ENCODE data around the gene GPC5. TPM values are rescaled to one million over a fixed set of nuclear protein-coding genes. Genes with fewer than 3 reads are reported as not detected.

The GPC5 gene
- total RNA-seq, 4 donors from 2014 or later = 0.47 TPM; not detected in 3

DNA sequence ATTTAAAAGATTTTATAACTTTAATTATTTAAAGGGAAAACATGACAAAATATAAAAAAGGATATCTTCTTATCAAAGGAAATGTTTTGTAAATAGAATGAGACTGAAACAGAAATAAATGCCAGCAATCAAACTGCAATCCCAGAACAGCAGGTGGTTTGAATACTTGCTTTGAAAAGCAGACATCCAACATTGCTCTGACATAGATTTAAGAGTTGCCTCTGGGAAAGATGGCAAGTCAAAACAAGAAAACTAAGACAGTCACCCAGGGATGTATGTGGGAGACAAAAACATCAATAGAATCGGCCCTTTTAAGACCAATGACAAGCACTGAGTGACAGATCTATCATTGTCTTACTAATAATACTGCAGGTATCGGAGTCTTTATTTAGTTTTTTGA is 1038.5 kb downstream of the GPC5 start:
- Histone ChIP-seq H3K4me3 (no peak overlapping the region), H3K36me3 (no peaks in the 10 kb centered on the region), H3K27me3 (no peaks in the 10 kb centered on the region), H3K27ac (no peak overlapping the region), H3K9me3 (no peaks in the 10 kb centered on the region), H3K4me1 (no peaks in the 10 kb centered on the region)
- 58 to 88% methylated on average over 1 to 2 of the region's 2 CpGs for WGBS, 2 donors (ENCODE audit: low coverage in 1 of 2)
- no peak for ATAC-seq
- no peak for TF ChIP-seq EP300 (IDR thresholded peaks at IDR 0.05)

DNA sequence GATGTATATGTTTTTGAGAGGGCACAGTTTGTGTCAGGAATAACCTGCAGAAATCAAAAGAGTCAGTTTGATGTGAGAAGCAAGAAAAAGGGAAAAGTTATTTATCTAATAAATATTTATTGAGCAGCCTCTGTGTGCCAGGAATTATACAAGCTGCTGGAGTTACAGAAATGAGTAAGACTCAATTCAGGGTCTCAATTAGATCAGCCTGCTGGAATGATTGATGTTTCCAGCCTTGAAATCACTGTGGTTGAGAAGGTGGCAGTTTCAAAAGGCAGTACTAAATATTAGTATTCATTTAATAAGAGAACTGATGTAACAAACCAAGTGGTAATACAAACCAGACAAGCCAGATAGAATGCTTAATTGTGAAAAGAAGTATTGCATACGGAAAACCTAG is 1045.8 kb downstream of the GPC5 start:
- TF ChIP-seq POLR2AphosphoS5 (IDR thresholded peaks at IDR 0.05) = no peak
- no peak for TF ChIP-seq POLR2A (IDR thresholded peaks at IDR 0.05)
- no peak for TF ChIP-seq EP300 (IDR thresholded peaks at IDR 0.05)
- H3K27me3 ChIP-seq = no peaks in the 10 kb centered on the region
- 33 to 50% methylated on average over 1 of the region's 1 CpG for WGBS, 2 donors (ENCODE audit: low coverage in 1 of 2)
- H3K9me3 ChIP-seq = no peaks in the 10 kb centered on the region
- no peaks in the 10 kb centered on the region for H3K4me1 ChIP-seq
- H3K27ac ChIP-seq = no peak overlapping the region
- no peaks in the 10 kb centered on the region for H3K36me3 ChIP-seq
- H3K4me3 ChIP-seq = no peak overlapping the region
- ATAC-seq = no peak

DNA sequence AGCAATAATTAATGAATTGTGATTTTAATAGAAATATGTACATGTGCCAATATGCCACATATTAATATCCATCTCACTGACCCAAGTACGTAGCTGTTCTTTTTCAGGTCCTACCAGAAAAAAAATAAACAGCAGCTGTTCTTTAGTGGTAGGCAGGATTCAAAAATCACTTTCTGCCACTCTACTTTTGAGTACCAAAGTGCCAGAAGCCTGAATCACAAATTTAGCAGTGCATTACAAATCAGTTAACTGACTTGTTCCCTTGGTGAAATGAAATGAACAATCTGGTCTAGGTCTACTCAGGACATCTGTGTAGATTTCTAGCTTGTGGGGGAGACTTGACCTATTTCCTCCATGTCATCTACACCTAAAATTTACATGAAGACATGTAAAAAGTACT is 1052.6 kb downstream of the GPC5 start:
- no peak overlapping the region for H3K27ac ChIP-seq
- no peaks in the 10 kb centered on the region for H3K27me3 ChIP-seq
- no peaks in the 10 kb centered on the region for H3K4me1 ChIP-seq
- no peaks in the 10 kb centered on the region for H3K9me3 ChIP-seq
- 80 to 82% methylated on average over 1 of the region's 1 CpG for WGBS, 2 donors (ENCODE audit: low coverage in 1 of 2)
- no peak overlapping the region for H3K4me3 ChIP-seq
- ATAC-seq = no peak
- no peaks in the 10 kb centered on the region for H3K36me3 ChIP-seq
- TF ChIP-seq POLR2A (IDR thresholded peaks at IDR 0.05) (no peak), POLR2AphosphoS5 (IDR thresholded peaks at IDR 0.05) (no peak), EP300 (IDR thresholded peaks at IDR 0.05) (no peak)
- TF ChIP-seq, protein P1, sequence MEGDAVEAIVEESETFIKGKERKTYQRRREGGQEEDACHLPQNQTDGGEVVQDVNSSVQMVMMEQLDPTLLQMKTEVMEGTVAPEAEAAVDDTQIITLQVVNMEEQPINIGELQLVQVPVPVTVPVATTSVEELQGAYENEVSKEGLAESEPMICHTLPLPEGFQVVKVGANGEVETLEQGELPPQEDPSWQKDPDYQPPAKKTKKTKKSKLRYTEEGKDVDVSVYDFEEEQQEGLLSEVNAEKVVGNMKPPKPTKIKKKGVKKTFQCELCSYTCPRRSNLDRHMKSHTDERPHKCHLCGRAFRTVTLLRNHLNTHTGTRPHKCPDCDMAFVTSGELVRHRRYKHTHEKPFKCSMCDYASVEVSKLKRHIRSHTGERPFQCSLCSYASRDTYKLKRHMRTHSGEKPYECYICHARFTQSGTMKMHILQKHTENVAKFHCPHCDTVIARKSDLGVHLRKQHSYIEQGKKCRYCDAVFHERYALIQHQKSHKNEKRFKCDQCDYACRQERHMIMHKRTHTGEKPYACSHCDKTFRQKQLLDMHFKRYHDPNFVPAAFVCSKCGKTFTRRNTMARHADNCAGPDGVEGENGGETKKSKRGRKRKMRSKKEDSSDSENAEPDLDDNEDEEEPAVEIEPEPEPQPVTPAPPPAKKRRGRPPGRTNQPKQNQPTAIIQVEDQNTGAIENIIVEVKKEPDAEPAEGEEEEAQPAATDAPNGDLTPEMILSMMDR (IDR thresholded peaks at IDR 0.05) = no peak

DNA sequence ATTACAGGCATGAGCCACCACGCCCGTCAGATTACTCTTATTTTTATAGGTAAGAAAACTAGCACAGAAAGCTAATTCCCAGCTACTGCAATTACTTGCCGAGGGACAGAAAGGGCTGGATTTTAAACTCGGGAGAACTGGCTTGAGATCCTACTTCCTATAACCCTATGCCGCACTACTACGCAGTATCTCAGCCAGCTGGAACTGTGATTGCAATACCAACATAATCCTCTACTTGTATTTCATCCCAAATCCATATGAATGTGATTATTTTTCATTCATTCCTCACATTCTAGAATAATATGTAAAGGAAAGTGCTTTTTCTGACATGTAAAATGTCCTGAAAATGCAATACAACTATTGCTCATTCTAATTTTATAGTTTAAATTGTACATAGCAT is 1054.4 kb downstream of the GPC5 start:
- WGBS, 2 donors (ENCODE audit: low coverage in 1 of 2) = 88 to 98% methylated on average over 4 to 6 of the region's 6 CpGs
- ATAC-seq = no peak

DNA sequence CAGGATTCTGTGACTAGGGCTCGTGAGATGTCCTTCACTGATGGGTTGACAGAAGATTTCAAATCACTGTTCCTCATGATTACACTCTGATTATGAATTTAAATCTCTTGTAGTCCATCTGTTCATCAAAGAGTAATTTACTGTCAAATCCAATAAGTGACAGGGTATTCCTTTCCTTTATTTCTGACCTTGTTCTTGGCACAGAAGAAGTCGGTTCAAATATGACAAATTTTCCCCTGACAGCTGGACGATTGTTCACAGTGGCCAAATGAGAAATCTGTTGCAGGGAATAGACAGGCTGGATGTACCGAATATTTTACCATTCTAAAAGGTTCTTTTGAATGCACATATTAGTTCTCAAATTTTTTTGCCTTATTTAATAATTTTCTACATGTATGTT is 1060.9 kb downstream of the GPC5 start:
- Histone ChIP-seq H3K27me3 (no peaks in the 10 kb centered on the region), H3K36me3 (no peaks in the 10 kb centered on the region), H3K9me3 (no peaks in the 10 kb centered on the region), H3K27ac (no peak overlapping the region), H3K4me3 (no peak overlapping the region), H3K4me1 (no peaks in the 10 kb centered on the region)
- TF ChIP-seq POLR2AphosphoS5 (IDR thresholded peaks at IDR 0.05) = no peak
- no peak for TF ChIP-seq EP300 (IDR thresholded peaks at IDR 0.05)
- WGBS, 2 donors (ENCODE audit: low coverage in 1 of 2) = 45 to 70% methylated on average over 4 of the region's 4 CpGs
- no peak for ATAC-seq

More for the DNA sequence above, 1054.4 kb downstream of the GPC5 start:
- Histone ChIP-seq H3K27me3 (no peaks in the 10 kb centered on the region), H3K9me3 (no peaks in the 10 kb centered on the region), H3K27ac (no peak overlapping the region), H3K36me3 (no peaks in the 10 kb centered on the region), H3K4me3 (no peak overlapping the region), H3K4me1 (no peaks in the 10 kb centered on the region)
- TF ChIP-seq, protein P1 (IDR thresholded peaks at IDR 0.05) = no peak
- TF ChIP-seq POLR2A (IDR thresholded peaks at IDR 0.05) (no peak), POLR2AphosphoS5 (IDR thresholded peaks at IDR 0.05) (no peak), EP300 (IDR thresholded peaks at IDR 0.05) (no peak)

DNA sequence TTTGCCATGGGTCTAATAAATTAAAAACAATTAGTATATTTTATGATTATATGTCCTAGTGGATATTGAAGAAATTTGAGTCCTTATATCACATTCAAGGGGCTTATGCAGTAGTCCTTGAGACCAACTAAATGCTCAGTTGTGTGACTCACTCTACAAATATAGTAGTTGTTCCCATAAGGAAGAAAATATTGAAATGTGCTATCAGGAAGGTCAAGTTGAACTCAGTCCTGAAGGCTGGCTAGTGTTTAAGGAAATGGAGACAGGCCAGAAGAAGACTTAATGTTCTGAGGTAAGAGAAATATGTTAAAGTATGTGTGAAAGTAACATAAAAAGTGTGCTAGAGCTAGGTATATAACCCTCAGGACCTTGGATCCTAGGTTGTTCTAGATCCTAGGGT is 1062.1 kb downstream of the GPC5 start:
- H3K36me3 ChIP-seq = no peaks in the 10 kb centered on the region
- no peak for ATAC-seq
- H3K9me3 ChIP-seq = no peaks in the 10 kb centered on the region
- no peak overlapping the region for H3K27ac ChIP-seq
- H3K4me3 ChIP-seq = no peak overlapping the region
- H3K4me1 ChIP-seq = no peaks in the 10 kb centered on the region
- TF ChIP-seq EP300 (IDR thresholded peaks at IDR 0.05) = no peak
- TF ChIP-seq, protein P1 (IDR thresholded peaks at IDR 0.05) = no peak
- no peak for TF ChIP-seq POLR2A (IDR thresholded peaks at IDR 0.05)
- TF ChIP-seq POLR2AphosphoS5 (IDR thresholded peaks at IDR 0.05) = no peak
- H3K27me3 ChIP-seq = no peaks in the 10 kb centered on the region
